ENCODE results near the gene LTB4R2. TPM values are rescaled to one million over a fixed set of nuclear protein-coding genes. Genes with fewer than 3 reads are reported as not detected.

Gene LTB4R2
- total and polyA plus RNA-seq, 12 donors = 0.51 to 2.4 (median 1.1) TPM

DNA sequence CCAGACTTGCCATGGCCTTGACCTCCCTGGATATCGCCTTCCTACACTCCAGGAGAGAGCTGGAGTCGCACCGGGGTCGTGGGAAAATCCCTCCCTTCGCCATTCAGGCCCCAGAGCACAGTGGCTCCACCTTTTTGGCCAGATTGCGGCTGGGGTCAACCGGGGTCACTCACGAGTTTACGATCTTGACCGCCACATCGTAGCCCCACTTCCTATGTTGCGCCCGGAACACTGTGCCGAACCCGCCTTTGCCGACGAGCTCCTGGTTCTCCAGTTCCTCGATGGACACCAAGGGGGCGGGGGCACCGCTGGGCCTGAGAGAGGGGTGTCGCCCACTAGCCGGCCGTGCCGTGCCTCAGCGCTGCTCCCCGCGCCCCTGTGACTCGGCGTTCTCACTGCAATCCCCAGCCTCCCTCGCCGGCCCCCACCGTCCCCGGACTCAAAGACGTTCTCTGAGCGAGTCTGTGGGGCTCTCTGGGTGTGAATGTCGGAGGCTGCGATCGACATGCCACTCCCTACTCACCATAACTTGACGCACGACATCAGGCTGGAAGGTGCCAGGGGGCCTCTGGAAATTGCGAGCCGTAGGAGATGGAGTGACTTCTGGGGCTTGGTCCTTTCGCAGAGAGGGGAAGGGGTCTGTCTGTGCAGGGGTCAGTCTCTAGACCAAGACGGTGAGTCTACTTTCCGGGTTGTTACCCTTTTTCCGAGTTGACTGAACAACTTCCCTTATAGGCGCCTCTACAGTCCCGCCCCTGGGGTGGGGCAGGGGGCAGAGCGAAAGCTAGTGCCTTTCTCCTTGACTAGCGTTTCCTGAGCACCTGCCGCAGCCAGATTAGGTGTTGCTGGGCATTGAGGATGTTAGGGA is 29.6 kb downstream of the LTB4R2 start, which contains the start of gene RIPK3:
Gene RIPK3 (minus strand): TSS at position 708 of the 868 bp plus-strand sequence. CDS start 165 bp downstream, at position 543.
- Histone ChIP-seq H3K27ac (peak within 1 kb of the TSS in 9 of 10 donors; percentile 13 to 91 (median 64)), H3K27me3 (peaks cover 0 to 42% (median 20%) of the 10 kb centered on the region in 7 donors), H3K4me1 (peaks cover 6 to 48% (median 29%) of the 10 kb centered on the region in 9 donors), H3K36me3 (peaks cover 0 to 26% (median 0%) of the 10 kb centered on the region in 9 donors), H3K9me3 (no peaks in the 10 kb centered on the region), H3K4me3 (peak within 1 kb of the TSS; percentile 16 to 67 (median 54))
- TF ChIP-seq, protein P1, sequence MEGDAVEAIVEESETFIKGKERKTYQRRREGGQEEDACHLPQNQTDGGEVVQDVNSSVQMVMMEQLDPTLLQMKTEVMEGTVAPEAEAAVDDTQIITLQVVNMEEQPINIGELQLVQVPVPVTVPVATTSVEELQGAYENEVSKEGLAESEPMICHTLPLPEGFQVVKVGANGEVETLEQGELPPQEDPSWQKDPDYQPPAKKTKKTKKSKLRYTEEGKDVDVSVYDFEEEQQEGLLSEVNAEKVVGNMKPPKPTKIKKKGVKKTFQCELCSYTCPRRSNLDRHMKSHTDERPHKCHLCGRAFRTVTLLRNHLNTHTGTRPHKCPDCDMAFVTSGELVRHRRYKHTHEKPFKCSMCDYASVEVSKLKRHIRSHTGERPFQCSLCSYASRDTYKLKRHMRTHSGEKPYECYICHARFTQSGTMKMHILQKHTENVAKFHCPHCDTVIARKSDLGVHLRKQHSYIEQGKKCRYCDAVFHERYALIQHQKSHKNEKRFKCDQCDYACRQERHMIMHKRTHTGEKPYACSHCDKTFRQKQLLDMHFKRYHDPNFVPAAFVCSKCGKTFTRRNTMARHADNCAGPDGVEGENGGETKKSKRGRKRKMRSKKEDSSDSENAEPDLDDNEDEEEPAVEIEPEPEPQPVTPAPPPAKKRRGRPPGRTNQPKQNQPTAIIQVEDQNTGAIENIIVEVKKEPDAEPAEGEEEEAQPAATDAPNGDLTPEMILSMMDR (IDR thresholded peaks at IDR 0.05) = no peak
- WGBS, 2 donors = 14 to 16% methylated on average over 51 of the region's 51 CpGs
- ATAC-seq = peak; percentile 20 to 65 (median 54)
- DNase-seq = peak; percentile 52 to 56
- intact Hi-C loops (cut with DNase I) = no loop called here

DNA sequence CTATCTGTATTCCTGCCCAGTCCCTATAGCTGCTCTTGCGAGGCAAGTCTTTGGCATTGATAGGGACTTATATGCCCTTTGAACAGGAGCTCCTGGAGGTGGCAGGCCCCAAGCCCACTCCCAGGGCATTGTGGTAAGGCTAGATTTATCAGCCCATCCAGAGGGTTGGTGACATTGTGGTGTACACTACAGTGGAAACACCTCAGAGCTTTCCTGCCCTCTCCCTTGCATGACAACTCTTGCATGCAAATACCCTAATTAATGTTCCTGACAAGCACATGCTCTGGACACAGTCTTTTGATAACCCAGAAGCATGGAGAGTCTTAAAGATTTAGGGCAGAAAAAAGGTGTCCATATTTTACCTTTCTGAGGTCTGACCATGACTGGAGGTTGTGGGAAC is 30.7 kb downstream of the LTB4R2 start:
- TF ChIP-seq, protein P1 (IDR thresholded peaks at IDR 0.05) = no peak
- WGBS, 2 donors = 94 to 98% methylated on average over 1 of the region's 1 CpG
- intact Hi-C loops (cut with DNase I) = no loop called here
- Histone ChIP-seq H3K4me3 (no peak overlapping the region), H3K4me1 (peaks cover 6 to 37% (median 21%) of the 10 kb centered on the region in 9 donors), H3K27me3 (peaks cover 0 to 32% (median 10%) of the 10 kb centered on the region in 7 donors), H3K36me3 (peaks cover 0 to 26% (median 0%) of the 10 kb centered on the region in 9 donors), H3K27ac (peak overlapping the region in 1 of 10 donors; percentile 64), H3K9me3 (no peaks in the 10 kb centered on the region)
- DNase-seq (no peak), ATAC-seq (no peak)

GRCh38 chr14:24342889-24343288 is 32.9 kb downstream of the LTB4R2 start:
- no peak for ATAC-seq
- Histone ChIP-seq H3K4me3 (no peak overlapping the region), H3K27me3 (peaks cover 0 to 24% (median 8%) of the 10 kb centered on the region in 7 donors), H3K4me1 (peaks cover 0 to 38% (median 22%) of the 10 kb centered on the region in 9 donors), H3K9me3 (no peaks in the 10 kb centered on the region), H3K36me3 (peaks cover 0 to 7% (median 0%) of the 10 kb centered on the region in 9 donors), H3K27ac (no peak overlapping the region)
- intact Hi-C loops (cut with DNase I) = no loop called here
- TF ChIP-seq, protein P1 (IDR thresholded peaks at IDR 0.05) = no peak
- 94 to 99% methylated on average over 4 of the region's 4 CpGs for WGBS, 2 donors
- no peak for DNase-seq

DNA sequence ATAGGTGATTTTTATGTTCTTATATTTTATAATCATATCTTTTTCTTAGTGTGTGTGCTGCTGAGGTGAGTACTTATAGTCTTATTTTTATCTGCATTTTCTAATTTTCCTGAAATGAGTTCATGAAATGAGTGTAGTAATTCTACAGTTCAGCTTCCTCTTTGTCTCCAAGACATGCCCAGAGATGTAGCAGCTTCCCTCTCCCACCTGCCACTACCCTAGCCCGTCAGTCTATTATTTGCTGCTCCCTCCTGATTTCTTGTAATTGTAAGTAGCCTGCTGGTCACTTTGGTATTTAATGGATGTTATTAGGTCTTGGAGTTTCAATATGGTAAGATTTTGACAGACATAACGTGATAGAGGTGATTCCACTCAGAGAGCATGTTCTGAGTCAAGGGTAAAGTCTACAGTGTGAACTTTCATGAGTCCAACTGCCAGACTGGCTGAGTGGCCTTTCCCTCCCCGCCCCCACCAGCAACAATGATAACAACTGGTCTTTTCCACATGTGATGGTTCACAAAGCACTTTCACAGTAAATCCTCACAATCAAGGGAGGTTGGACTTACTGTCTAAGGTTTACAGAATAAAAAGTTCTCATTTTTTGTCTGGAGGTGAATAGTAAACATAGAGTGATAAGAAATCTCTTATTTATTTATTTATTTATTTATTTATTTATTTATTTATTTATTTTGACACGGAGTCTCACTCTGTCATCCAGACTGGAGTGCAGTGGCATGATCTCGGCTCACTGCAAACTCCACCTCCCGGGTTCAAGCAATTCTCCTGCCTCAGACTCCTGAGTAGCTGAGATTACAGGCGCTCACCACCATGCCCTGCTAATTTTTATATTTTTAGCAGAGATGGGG is 34.1 kb downstream of the LTB4R2 start:
- Histone ChIP-seq H3K4me3 (no peak overlapping the region), H3K27ac (no peak overlapping the region), H3K27me3 (peaks cover 0 to 16% (median 4%) of the 10 kb centered on the region in 7 donors), H3K36me3 (no peaks in the 10 kb centered on the region), H3K4me1 (peaks cover 0 to 29% (median 10%) of the 10 kb centered on the region in 9 donors), H3K9me3 (no peaks in the 10 kb centered on the region)
- intact Hi-C loops (cut with DNase I) = no loop called here
- WGBS, 2 donors = 78 to 79% methylated on average over 7 of the region's 7 CpGs
- no peak for DNase-seq
- ATAC-seq = no peak
- TF ChIP-seq, protein P1 (IDR thresholded peaks at IDR 0.05) = no peak

Data from heart right ventricle (tissue), 16 donors.